Activated CD4-positive, alpha-beta T cell treated with anti-CD3 and anti-CD28 coated beads for 36 hours (primary cell): ENCODE data around the gene MCTP1. TPM values are rescaled to one million over a fixed set of nuclear protein-coding genes. Genes with fewer than 3 reads are reported as not detected.
A peak's percentile ranks its signal among the peaks of the same experiment; 100 is the strongest.
"Not testable (repeated sequence)": the region's sequence is repeated elsewhere in the genome, so short reads cannot be mapped to it uniquely, and the experiment has no call there.

Experiments used
- ATAC-seq: fragments of 200-7000 bp; cut with Tn5 transposase; one replicate; pipeline ENCODE4 v1.10.0; 2021; ENCODE audit warnings: mild to moderate bottlenecking, moderate library complexity
- CTCF ChIA-PET: fragments of 350-600 bp; sonication (Branson Sonifier 250); formaldehyde crosslinking; loops from one replicate; lab custom pipeline; 2021; ENCODE audit warnings: antibody characterized with exemption; lab: Charles Lee
- POLR2A ChIA-PET: fragments of 350-600 bp; sonication (Branson Sonifier 250); formaldehyde crosslinking; loops from one replicate; lab custom pipeline; 2021; ENCODE audit warnings: antibody characterized with exemption, inconsistent platforms; lab: Charles Lee
- DNase-seq: peaks from one replicate; pipeline ENCODE4 v3.0.0-alpha.2; 2020
- H3K27ac Mint-ChIP-seq: one replicate; pipeline ENCODE4 v1.8.0; 2021; ENCODE audit warnings: mixed read lengths
- H3K27me3 Mint-ChIP-seq: one replicate; pipeline ENCODE4 v1.8.0; 2021; ENCODE audit warnings: mixed read lengths
- H3K36me3 Mint-ChIP-seq: one replicate; pipeline ENCODE4 v1.8.0; 2021; ENCODE audit warnings: low read depth, mixed read lengths
- H3K4me1 Mint-ChIP-seq: one replicate; pipeline ENCODE4 v1.8.0; 2021; ENCODE audit warnings: mixed read lengths
- H3K4me3 Mint-ChIP-seq: one replicate; pipeline ENCODE4 v1.8.0; 2021; ENCODE audit warnings: mild to moderate bottlenecking, moderate library complexity, mixed read lengths
- H3K9me3 Mint-ChIP-seq: one replicate; pipeline ENCODE4 v1.8.0; 2021; ENCODE audit warnings: low read depth, mixed read lengths
- intact Hi-C, 2 experiments: fragments of 100-400 bp; cut with DNase I in 1 of 2; cut with micrococcal nuclease in 1 of 2; formaldehyde crosslinking; loops; one replicate each; pipeline versions ENCODE4 v1.14.2 to v1.15.1; 2022 to 2024; cut with DNase I, micrococcal nuclease
- total RNA-seq, 2 experiments: library from RNA; stranded (reverse); gene quantifications; one replicate each; pipeline ENCODE4 v1.2.3, GENCODE V29; 2021

The MCTP1 gene
- total RNA-seq, 2 experiments from 2014 or later = 0.32 to 0.53 TPM

DNA sequence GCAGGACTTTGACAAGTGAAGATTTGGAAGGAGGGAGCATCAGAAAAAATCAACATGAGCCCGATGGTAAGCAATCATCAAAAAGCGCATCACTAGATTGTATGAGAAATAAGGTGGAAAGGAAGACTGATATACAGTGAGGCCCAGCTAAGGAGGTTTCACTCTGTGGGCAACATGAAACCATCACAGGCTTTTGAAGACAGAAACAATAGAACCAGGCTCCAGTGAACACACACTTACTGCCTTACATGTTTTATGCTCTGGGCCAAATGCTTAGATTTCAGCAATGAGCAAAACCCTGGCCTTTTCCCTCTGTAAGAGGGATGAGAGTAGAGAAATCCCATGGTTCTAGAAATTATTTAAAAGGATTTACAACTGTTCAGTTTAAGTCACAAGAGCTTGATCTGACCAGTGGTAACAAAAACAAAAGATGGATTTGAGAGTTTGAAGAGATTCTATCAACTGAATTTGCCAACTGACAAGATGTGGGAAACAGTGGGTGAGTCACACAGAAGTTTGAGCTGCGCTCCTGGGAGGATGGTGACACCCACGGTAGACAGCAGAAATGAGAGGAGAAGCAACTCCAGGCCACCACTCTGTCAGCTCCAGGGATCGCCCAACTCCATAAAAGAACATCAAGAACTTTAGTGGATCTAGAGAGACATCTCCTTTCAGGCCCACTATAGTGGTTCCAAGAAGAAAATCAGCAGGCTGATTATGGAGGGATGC lies 261.8 kb downstream of the MCTP1 start:
- H3K9me3 Mint-ChIP-seq = no peaks in the 10 kb centered on the region
- H3K4me3 Mint-ChIP-seq = no peak overlapping the region
- H3K4me1 Mint-ChIP-seq = peaks cover 22% of the 10 kb centered on the region
- CTCF ChIA-PET = interaction anchor here (1.0 to 1.3 kb wide), 2 partner anchors 12 to 54 kb away, joined by 3 read pairs; no protein-coding TSS in a partner anchor
- intact Hi-C loops = no loop called here
- H3K36me3 Mint-ChIP-seq = no peaks in the 10 kb centered on the region
- peak; percentile 21 for DNase-seq
- no peaks in the 10 kb centered on the region for H3K27me3 Mint-ChIP-seq
- peak; percentile 67 for ATAC-seq
- POLR2A ChIA-PET = no interaction called here
- H3K27ac Mint-ChIP-seq = no peak overlapping the region

DNA sequence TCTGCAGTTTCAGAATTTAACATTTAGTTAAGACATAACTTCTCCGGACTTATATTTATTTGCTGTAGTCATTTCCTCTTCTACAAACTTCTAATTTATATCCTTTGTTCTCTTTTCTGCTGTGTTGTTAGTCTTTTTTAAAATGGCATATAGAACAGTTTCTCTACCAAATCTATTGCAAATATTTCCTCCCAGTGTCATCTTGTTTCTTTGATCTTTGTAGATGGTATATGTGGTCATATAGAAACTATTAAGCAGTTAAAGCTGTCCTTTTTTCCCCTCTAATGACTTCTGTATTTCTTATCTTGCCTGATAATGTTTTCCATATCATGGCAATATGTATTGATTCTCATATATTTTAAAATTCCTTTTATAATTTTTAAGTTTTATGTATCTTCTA lies 264.5 kb downstream of the MCTP1 start:
- ChIA-PET CTCF (no interaction called here), POLR2A (no interaction called here)
- H3K27me3 Mint-ChIP-seq = no peaks in the 10 kb centered on the region
- H3K27ac Mint-ChIP-seq = no peak overlapping the region
- ATAC-seq = no peak
- intact Hi-C loops = no loop called here
- DNase-seq = no peak
- peaks cover 9% of the 10 kb centered on the region for H3K4me1 Mint-ChIP-seq
- no peak overlapping the region for H3K4me3 Mint-ChIP-seq
- no peaks in the 10 kb centered on the region for H3K36me3 Mint-ChIP-seq
- no peaks in the 10 kb centered on the region for H3K9me3 Mint-ChIP-seq

DNA sequence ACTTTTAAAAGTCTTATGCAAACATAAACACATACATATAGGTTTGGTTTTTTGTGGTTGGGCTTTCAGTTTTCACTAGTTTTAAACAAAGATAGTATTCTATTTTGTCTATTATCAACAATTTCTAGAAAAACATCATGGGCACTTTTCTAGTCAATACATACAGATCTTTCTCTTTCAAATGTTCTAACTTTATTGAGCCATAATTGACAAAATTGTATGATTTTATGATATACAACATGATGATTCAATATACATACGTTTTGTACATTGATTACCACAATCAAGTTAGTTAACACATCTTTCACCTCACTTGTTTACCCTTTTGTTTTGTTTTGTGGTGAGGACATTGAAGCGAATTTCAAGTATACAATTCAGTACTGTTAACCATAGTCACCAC lies 265.9 kb downstream of the MCTP1 start:
- no peaks in the 10 kb centered on the region for H3K27me3 Mint-ChIP-seq
- CTCF ChIA-PET = no interaction called here
- no peak overlapping the region for H3K27ac Mint-ChIP-seq
- H3K36me3 Mint-ChIP-seq = no peaks in the 10 kb centered on the region
- H3K4me1 Mint-ChIP-seq = peaks cover 9% of the 10 kb centered on the region
- no peaks in the 10 kb centered on the region for H3K9me3 Mint-ChIP-seq
- intact Hi-C loops = no loop called here
- no peak for DNase-seq
- POLR2A ChIA-PET = no interaction called here
- no peak for ATAC-seq
- no peak overlapping the region for H3K4me3 Mint-ChIP-seq

DNA sequence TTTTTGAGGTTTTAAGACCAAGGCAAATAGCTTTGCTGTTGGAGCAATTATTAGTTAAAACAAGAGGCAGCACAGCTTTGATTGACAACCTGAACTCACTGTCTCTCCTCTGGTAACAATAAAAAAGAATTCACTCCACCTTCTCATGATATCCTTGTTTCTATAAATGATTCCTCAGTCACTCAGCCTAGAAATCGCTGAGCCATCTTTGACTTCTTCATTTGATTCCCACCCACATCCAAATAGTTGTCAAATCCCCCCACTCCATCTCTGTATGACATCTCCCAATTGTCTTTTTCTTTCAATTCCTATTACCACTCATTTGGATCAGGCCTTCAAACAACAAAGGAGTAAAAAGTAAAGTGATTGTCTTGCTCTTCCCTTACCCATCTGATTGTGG lies 266.4 kb downstream of the MCTP1 start:
- Mint-ChIP-seq H3K27ac (no peak overlapping the region), H3K4me1 (peaks cover 9% of the 10 kb centered on the region), H3K36me3 (no peaks in the 10 kb centered on the region), H3K27me3 (no peaks in the 10 kb centered on the region), H3K4me3 (no peak overlapping the region), H3K9me3 (no peaks in the 10 kb centered on the region)
- POLR2A ChIA-PET = no interaction called here
- CTCF ChIA-PET = no interaction called here
- intact Hi-C loops = no loop called here
- DNase-seq (no peak), ATAC-seq (no peak)

DNA sequence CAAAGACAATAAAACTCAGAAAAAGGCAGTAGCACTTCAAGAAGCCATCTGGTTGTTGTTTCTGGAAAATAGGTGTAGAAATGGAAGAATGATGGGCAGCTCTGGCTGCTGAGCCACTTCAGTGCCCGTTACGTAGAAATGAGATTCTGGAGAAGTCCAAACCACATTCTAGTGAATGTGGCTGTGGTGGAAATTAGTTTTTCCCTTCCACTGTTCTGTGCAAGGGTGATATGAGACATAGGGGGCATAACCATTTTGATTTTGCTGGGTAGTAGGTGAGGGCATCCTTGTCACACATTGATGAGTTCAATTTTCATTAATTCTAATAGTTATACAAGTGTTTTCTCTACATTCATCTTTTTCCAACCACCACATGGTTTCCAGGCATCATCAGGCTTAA lies 275.1 kb downstream of the MCTP1 start:
- Mint-ChIP-seq H3K27me3 (no peaks in the 10 kb centered on the region), H3K27ac (no peak overlapping the region), H3K4me3 (no peak overlapping the region), H3K4me1 (no peaks in the 10 kb centered on the region), H3K36me3 (no peaks in the 10 kb centered on the region), H3K9me3 (peaks cover 6% of the 10 kb centered on the region)
- CTCF ChIA-PET = no interaction called here
- DNase-seq (no peak), ATAC-seq (no peak)
- intact Hi-C loops = no loop called here
- POLR2A ChIA-PET = no interaction called here

DNA sequence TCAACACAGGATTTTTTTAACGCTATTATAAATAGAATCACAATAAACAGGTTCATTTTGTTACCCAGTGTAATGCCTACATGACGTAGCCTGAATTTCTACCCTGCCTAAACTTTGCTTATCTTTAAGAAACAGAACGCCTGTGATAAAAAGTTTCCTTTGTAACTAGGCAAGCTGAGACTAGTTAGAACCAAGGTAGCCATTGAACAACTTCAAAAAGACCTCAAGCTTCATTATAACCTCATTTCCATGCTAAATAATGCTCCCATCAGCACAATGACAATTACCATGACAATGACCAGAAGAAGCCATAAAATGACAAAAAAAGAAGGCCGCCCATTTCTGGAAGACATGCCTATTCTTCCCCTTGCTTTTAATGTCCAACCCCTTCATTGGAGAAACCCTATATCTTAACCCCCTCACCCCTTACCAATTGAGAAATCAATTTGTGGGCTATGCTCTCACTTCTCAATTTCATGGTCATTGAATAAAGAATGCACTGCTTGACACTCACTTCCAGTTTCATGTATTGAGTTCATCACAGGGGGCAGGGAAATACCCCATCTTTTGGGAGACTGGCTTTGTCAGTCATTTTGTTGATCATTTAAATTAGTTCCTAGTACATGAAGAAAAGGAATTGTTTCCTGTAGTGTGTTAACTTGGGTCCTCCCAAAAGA lies 276.8 kb downstream of the MCTP1 start:
- Mint-ChIP-seq H3K9me3 (peaks cover 6% of the 10 kb centered on the region), H3K27me3 (no peaks in the 10 kb centered on the region), H3K27ac (no peak overlapping the region), H3K4me1 (no peaks in the 10 kb centered on the region), H3K4me3 (no peak overlapping the region), H3K36me3 (no peaks in the 10 kb centered on the region)
- ATAC-seq (no peak), DNase-seq (no peak)
- ChIA-PET POLR2A (no interaction called here), CTCF (no interaction called here)
- intact Hi-C loops = no loop called here

DNA sequence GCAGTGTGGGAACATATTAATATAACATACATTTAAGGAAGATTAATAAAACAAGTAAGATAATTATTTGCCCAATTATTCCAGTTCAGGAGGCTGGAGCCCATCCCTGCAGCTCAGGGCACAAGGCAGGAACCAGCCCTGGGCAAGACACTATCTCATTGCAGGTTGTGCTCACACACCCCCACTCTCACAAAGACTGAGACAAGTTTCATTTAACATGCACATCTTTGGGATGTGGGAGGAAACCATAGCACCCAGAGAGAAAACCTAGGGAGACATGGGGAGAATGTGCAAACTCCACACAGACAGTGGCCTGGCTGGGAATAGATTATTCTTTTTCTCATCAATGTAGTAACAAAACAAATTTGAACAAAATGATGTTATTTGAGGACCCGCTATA lies 279.1 kb downstream of the MCTP1 start:
- no peak for DNase-seq
- H3K4me3 Mint-ChIP-seq = no peak overlapping the region
- ChIA-PET POLR2A (no interaction called here), CTCF (no interaction called here)
- intact Hi-C loops = no loop called here
- H3K27me3 Mint-ChIP-seq = no peaks in the 10 kb centered on the region
- no peaks in the 10 kb centered on the region for H3K4me1 Mint-ChIP-seq
- H3K27ac Mint-ChIP-seq = no peak overlapping the region
- no peak for ATAC-seq
- H3K9me3 Mint-ChIP-seq = peaks cover 6% of the 10 kb centered on the region
- no peaks in the 10 kb centered on the region for H3K36me3 Mint-ChIP-seq

DNA sequence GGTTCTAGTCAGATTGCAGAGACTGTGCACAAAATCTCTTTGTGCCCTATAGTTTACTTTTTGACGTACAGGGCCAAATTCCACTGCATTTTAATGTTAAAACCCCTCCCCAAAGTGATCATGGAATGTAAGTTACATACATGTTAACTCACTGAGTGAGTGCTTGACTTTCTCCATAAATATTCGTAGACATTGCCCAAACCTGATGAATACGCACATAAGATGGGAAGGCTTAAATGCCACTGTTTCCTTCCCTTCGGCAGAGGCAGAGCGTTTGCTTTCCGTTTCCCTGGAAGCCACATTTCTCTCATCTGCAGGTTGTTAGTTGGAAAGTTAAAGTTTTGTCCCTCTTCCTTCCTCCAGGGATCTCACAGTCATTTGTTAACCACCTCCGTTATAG lies 286.2 kb downstream of the MCTP1 start:
- no peaks in the 10 kb centered on the region for H3K27me3 Mint-ChIP-seq
- H3K4me1 Mint-ChIP-seq = no peaks in the 10 kb centered on the region
- no peak overlapping the region for H3K4me3 Mint-ChIP-seq
- ATAC-seq = no peak
- CTCF ChIA-PET = no interaction called here
- H3K9me3 Mint-ChIP-seq = no peaks in the 10 kb centered on the region
- H3K27ac Mint-ChIP-seq = no peak overlapping the region
- H3K36me3 Mint-ChIP-seq = no peaks in the 10 kb centered on the region
- intact Hi-C loops = no loop called here
- no peak for DNase-seq
- POLR2A ChIA-PET = no interaction called here

DNA sequence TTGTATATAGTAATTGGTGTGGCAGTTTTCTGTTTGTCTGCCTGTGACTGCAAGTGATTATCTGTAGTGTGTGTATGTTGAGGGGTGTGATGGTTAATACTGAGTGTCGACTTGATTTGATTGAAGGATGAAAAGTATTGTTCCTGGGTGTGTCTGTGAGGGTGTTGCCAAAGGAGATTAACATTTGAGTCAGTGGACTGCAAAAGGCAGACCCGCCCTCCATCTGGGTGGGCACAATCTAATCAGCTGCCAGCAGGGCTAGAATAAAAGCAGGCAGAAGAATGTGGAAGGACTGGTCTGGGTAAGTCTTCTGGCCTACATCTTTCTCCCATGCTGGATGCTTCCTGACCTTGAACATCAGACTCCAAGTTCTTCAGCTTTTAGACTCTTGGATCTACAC lies 290.4 kb downstream of the MCTP1 start:
- POLR2A ChIA-PET, DNase-seq, H3K4me3 Mint-ChIP-seq, CTCF ChIA-PET, H3K36me3 Mint-ChIP-seq, H3K4me1 Mint-ChIP-seq, ATAC-seq, H3K9me3 Mint-ChIP-seq, intact Hi-C loops, H3K27me3 Mint-ChIP-seq, H3K27ac Mint-ChIP-seq: not testable (repeated sequence)

DNA sequence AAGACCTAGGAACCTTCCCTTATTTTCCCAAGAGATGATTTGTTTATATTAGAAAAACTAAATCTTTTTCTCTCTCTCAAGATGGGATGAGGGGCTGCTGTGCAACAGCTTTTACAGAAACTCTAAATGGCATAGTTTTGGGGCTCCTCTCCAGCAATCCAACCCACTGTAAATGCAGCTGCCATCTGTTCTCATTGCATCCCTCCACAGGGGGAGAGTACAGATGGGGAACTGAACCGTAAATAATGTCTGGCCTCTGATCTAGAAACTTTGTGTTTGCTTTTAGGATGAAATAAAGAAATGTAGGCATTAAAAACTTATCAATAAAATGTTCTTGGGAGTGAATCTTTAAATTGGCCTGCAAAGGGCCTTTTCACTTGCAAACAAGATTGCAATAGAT lies 291.4 kb downstream of the MCTP1 start:
- ChIA-PET POLR2A (no interaction called here), CTCF (no interaction called here)
- Mint-ChIP-seq H3K27ac (no peak overlapping the region), H3K4me1 (no peaks in the 10 kb centered on the region), H3K36me3 (no peaks in the 10 kb centered on the region), H3K4me3 (no peak overlapping the region), H3K27me3 (no peaks in the 10 kb centered on the region), H3K9me3 (no peaks in the 10 kb centered on the region)
- DNase-seq (no peak), ATAC-seq (no peak)
- intact Hi-C loops = no loop called here

DNA sequence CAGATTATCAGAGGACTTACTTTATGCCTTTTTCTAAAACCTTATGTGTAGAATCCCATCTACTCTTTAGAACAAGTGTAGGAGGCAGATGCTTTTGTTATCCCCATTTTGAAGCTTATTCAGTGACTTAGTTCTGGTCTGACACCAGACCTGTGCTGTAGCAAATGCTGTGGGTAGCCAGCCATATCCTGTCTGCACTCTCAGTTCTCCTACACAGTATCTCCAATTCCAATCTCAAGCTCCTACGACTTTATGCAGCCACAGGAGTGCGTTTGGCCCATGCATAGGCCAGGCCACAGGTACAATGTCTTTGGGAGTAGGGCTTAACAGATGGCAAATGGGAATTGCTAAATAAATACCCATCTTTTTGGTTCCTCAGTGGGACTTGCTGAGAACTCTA lies 292.6 kb downstream of the MCTP1 start:
- CTCF ChIA-PET = no interaction called here

DNA sequence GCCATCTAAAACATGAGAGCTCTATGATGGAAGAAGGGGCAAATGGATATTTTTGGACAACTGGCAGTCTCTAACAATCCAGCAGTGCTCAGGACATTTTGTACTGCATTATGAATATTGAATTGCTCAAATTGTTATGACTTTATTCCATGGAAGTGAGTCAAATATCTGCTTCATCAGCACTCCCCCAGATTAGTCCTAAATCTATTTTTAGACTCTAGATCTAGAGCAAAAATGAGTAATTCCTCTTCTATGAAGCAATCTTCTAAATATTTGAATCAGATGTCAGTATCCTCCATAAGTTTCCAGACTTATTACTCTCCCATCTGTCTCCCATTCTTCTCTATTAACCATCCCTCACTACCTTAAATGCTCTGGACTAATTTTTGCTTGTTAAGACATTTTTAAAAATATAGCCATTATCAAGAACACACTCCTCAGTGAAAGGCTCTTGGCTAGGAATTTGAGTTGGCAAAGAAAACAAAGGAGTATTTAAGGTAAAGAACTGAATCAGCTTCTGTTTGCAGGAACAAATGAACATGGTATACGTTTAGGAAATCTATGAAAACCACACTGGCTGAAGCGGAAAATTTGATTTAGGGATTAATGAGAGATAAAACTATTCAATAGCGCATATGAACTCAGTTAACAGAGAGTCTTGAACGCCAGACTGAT lies 300.9 kb downstream of the MCTP1 start:
- Mint-ChIP-seq H3K9me3 (no peaks in the 10 kb centered on the region), H3K36me3 (no peaks in the 10 kb centered on the region), H3K4me1 (peaks cover 9% of the 10 kb centered on the region), H3K4me3 (no peak overlapping the region), H3K27ac (no peak overlapping the region), H3K27me3 (no peaks in the 10 kb centered on the region)
- ATAC-seq (peak; percentile 42), DNase-seq (no peak)
- ChIA-PET POLR2A (no interaction called here), CTCF (interaction anchor here (0.7 to 1.4 kb wide), 2 partner anchors 16 to 372 kb away, joined by 3 to 6 read pairs; no protein-coding TSS in a partner anchor)
- intact Hi-C loops = no loop called here

More for the DNA sequence above, 292.6 kb downstream of the MCTP1 start:
- no peak overlapping the region for H3K4me3 Mint-ChIP-seq
- H3K4me1 Mint-ChIP-seq = no peaks in the 10 kb centered on the region
- H3K27ac Mint-ChIP-seq = no peak overlapping the region
- intact Hi-C loops = no loop called here
- no peaks in the 10 kb centered on the region for H3K27me3 Mint-ChIP-seq
- no peak for ATAC-seq
- no peaks in the 10 kb centered on the region for H3K36me3 Mint-ChIP-seq
- no peaks in the 10 kb centered on the region for H3K9me3 Mint-ChIP-seq
- DNase-seq = no peak
- POLR2A ChIA-PET = no interaction called here
